Ectodermal cell (in vitro differentiated cells): Measurements from ENCODE around the gene KLF6.

ENCODE experiments used
- H3K27ac ChIP-seq: 2 replicates; pipeline ENCODE4 v1.7.0; 2013; ENCODE audit warnings: mild to moderate bottlenecking, low read depth, low read length; ENCODE audit not compliant: insufficient read depth, poor library complexity, severe bottlenecking
- H3K27me3 ChIP-seq: 2 replicates; pipeline ENCODE4 v1.7.0; 2013; ENCODE audit warnings: mild to moderate bottlenecking, low read length; ENCODE audit not compliant: insufficient read depth, control insufficient read depth, poor library complexity, severe bottlenecking
- H3K36me3 ChIP-seq: one replicate; pipeline ENCODE4 v1.7.0; 2013; ENCODE audit warnings: low read length; ENCODE audit not compliant: control insufficient read depth, insufficient read depth
- H3K4me1 ChIP-seq: one replicate; pipeline ENCODE4 v1.7.0; 2013; ENCODE audit warnings: low read length; ENCODE audit not compliant: control insufficient read depth, insufficient read depth
- H3K4me3 ChIP-seq: 2 replicates; pipeline ENCODE4 v1.7.0; 2013; ENCODE audit warnings: low read depth, low read length, control low read depth; ENCODE audit not compliant: insufficient read depth
- H3K9me3 ChIP-seq: 2 replicates; pipeline ENCODE4 v1.7.0; 2013; ENCODE audit warnings: mild to moderate bottlenecking, low read length, moderate library complexity; ENCODE audit not compliant: control insufficient read depth
- WGBS, 2 experiments: methylation state at CpG; one replicate each; pipeline ENCODE4 v1.1.7; 2013; ENCODE audit warnings: missing lambda C conversion rate in 2 of 2; 5-methylcytosine and 5-hydroxymethylcytosine counted together

The KLF6 gene

DNA sequence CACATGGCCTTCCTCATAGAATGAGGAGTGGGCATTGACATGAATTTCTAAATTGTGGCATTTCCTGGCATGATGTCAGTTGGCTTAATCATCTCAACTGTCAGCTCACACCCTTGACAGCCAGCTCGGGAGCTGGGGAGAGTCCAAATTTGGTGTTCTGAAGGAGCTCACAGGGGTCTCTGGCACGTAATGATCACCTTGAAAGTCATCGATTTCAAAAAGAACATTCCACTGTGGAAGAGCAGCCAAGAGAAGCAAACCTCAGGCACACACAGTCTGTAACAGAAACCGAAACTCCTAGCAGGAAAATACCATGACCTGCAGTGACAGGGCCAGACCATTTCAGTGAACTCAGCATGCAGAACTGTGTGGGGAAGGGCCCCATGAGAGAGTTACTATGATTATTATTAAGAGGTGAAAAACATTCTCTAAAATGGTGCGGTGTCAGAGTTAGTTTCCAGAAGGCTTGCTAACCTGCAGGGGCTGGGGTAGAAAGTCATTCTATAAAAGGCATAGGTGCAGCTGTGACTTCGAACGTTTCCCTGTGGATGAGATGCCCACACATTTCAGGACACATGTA lies 26.4 kb upstream of the KLF6 start:
- Histone ChIP-seq H3K4me3 (no peak overlapping the region), H3K27ac (no peak overlapping the region), H3K27me3 (no peaks in the 10 kb centered on the region), H3K36me3 (no peaks in the 10 kb centered on the region), H3K9me3 (no peaks in the 10 kb centered on the region), H3K4me1 (no peaks in the 10 kb centered on the region)
- WGBS, 2 experiments, result 85 to 91% methylated on average over 7 of the region's 7 CpGs

DNA sequence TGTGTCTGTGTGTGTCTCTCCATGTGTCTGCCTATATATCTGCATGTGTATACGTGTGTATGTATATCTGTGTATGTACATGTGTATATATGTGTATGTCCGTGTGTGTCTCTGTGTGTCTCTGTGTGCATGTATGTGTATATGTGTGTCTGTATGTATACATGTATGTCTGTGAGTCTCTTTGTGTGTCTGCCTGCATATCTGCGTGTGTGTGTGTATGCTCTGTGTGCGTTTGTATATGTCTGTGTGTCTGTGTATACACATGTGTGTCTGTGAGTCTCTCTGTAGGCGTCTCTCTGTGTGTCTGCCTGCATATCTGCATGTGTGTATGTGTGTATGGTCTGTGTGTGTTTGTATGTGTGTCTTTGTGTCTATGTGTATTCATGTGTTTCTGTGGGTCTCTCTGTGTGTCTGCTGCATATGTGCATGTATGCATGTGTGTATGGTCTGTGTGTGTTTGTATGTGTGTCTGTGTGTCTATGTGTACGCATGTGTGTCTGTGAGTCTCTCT lies 23.7 kb upstream of the KLF6 start:
- Histone ChIP-seq H3K9me3 (no peaks in the 10 kb centered on the region), H3K27ac (no peak overlapping the region), H3K4me3 (no peak overlapping the region), H3K36me3 (no peaks in the 10 kb centered on the region), H3K27me3 (no peaks in the 10 kb centered on the region), H3K4me1 (no peaks in the 10 kb centered on the region)
- 92% methylated on average over 6 of the region's 6 CpGs for WGBS, 2 experiments

DNA sequence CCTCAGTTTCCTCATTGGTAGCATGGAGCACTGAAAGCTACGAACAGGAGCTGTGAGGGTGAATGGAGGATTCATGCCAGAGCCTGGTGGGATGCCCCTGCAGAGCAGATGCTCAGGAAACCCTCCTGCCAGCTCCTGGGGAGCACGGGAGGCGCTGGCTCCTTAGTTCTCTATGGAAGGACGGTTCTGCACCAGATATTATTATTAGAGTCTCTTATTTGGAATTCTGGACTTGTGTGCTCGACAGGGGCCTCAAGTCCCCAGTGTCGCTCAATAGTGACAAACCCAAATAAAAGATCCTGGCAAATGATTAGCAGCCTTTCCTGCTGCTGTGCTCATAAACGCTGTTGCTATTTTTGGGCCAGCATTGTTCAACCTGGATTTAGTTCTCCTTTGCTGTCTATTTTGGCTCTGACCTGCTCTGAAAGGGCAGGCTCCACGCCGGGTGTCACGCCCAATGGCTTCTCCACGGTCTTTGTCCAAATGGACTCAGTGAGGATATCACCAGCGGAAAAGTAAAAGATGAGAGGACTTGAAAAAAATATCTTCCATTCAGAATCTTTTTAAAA lies 23.0 kb upstream of the KLF6 start:
- Histone ChIP-seq H3K27ac (no peak overlapping the region), H3K27me3 (no peaks in the 10 kb centered on the region)
- WGBS, 2 experiments, result 93% methylated on average over 11 to 12 of the region's 12 CpGs

DNA sequence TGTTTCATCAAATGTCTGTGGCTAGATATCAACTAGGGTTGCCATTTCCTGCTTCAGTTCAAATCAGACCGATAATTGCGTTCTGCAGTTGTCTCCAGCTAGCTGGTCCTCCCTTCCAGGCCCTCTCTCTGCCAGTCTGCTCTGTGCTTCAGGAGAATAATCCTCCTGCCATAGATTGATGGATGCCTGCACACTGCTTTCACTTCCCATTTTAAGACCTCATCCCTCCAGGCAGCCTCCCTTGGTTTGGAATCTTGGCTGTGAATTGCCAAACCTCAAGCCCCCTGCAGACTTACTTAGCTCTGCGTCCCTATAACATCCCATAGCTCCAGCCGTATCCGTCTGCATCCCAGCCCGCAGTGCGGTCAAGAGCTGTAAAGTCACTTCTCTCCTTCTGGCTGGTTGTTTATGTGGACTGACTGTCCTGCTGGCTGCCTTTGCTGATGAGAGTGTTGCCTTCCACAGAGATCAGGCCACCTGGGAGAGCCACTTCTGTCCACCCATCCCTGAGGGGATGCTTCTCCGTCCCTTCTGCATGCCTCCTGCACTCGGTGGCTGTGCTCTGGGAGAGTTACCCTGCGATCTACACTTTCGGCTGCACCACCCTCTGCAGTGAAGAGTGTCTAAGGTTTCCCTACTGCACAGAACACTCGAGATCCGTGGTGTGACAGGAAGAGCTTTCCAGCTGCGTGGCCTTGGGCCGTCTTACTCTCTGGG lies 22.4 kb upstream of the KLF6 start:
- H3K36me3 ChIP-seq, result no peaks in the 10 kb centered on the region
- no peak overlapping the region for H3K4me3 ChIP-seq
- no peak overlapping the region for H3K27ac ChIP-seq
- 91 to 94% methylated on average over 15 of the region's 15 CpGs for WGBS, 2 experiments
- H3K9me3 ChIP-seq, result no peaks in the 10 kb centered on the region
- no peaks in the 10 kb centered on the region for H3K27me3 ChIP-seq
- H3K4me1 ChIP-seq, result no peaks in the 10 kb centered on the region

More for the DNA sequence above, 23.0 kb upstream of the KLF6 start:
- no peaks in the 10 kb centered on the region for H3K36me3 ChIP-seq
- H3K4me1 ChIP-seq, result no peaks in the 10 kb centered on the region
- H3K4me3 ChIP-seq, result no peak overlapping the region
- no peaks in the 10 kb centered on the region for H3K9me3 ChIP-seq

DNA sequence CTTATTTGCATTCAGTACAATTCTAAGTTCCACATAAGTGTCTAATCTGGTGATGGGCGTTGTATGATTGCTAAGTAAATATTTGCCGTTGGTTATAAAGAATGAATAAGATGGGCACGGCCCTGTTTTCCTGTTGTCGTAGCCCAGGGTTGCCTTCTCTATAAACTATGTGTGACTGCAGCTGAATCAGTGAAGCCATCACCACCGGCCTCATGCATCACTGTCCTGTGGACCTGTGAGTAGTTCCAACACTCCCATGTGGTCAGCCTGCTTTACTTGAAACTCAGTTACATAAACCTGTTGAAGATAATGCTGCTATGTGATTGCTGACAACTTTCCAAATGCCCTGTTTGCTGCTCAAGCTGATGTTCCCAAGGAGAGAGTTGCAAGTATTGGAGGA lies 21.6 kb upstream of the KLF6 start:
- H3K36me3 ChIP-seq, result no peaks in the 10 kb centered on the region
- 92 to 96% methylated on average over 4 to 5 of the region's 5 CpGs for WGBS, 2 experiments
- H3K9me3 ChIP-seq, result no peaks in the 10 kb centered on the region
- no peaks in the 10 kb centered on the region for H3K4me1 ChIP-seq
- H3K4me3 ChIP-seq, result no peak overlapping the region
- no peaks in the 10 kb centered on the region for H3K27me3 ChIP-seq
- H3K27ac ChIP-seq, result no peak overlapping the region

DNA sequence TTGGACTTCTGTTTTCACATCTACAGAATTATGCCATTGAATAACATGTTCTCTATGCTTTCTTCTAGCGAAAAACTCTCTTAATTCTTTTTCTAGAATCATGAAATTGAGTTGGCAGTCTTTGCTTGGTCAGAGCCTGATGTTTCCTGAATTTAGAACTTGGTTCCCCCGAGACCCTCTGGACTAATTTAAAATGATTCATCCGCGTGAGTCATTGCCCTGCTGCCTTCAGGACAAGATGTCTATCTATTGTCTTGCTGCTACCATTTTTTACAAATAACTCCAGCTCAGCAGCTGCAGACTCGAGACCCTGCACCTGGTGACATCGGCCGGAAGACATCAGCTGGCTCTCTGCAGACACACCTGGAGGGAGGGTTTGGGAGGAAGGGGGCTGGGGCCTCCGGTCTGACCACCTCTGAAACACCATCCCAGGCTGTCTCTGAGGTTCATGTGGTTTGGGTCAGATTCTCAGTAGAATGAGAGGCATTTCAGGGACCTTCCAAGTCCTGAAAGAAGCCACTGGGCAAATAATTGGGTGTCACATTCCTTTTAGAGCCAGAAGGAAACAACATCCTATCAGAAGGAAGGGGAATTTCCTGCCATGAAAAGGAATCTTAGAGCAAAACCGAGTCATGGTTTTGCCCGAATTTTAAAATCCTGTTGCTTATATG lies 20.9 kb upstream of the KLF6 start:
- Histone ChIP-seq H3K9me3 (no peaks in the 10 kb centered on the region), H3K27me3 (no peaks in the 10 kb centered on the region), H3K4me3 (no peak overlapping the region), H3K27ac (no peak overlapping the region), H3K4me1 (no peaks in the 10 kb centered on the region), H3K36me3 (no peaks in the 10 kb centered on the region)
- 83 to 84% methylated on average over 10 of the region's 10 CpGs for WGBS, 2 experiments

DNA sequence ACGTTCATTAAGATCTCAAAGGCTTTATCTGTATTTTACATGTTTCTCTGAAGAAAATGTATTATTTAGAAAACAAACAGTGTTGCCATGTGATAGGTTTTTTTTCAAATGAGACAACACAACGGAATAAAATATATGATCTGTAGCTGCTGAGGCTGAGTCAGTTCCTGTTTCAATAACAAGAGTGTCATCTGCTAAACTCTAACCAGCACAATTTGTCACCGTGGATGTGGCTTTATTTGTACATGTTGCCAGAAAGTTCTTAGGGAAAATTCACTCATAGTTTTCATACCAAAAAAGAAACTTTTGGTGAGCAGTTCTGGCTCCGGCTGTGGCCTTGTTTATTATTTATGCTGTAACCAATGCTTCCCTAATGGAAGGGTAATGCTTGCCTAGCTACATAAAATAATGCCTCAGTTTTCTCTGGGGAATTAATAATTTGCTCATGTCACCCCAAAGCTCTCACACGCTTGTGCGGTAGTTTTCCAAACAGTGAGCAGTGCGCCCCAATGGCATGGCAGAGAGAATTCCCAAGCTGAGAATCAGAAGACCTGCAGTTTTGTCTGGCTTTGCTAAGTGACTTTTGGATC lies 20.3 kb upstream of the KLF6 start:
- Histone ChIP-seq H3K4me3 (no peak overlapping the region), H3K27ac (no peak overlapping the region), H3K27me3 (no peaks in the 10 kb centered on the region), H3K36me3 (no peaks in the 10 kb centered on the region), H3K4me1 (no peaks in the 10 kb centered on the region), H3K9me3 (no peaks in the 10 kb centered on the region)
- WGBS, 2 experiments, result 95 to 96% methylated on average over 7 of the region's 7 CpGs

DNA sequence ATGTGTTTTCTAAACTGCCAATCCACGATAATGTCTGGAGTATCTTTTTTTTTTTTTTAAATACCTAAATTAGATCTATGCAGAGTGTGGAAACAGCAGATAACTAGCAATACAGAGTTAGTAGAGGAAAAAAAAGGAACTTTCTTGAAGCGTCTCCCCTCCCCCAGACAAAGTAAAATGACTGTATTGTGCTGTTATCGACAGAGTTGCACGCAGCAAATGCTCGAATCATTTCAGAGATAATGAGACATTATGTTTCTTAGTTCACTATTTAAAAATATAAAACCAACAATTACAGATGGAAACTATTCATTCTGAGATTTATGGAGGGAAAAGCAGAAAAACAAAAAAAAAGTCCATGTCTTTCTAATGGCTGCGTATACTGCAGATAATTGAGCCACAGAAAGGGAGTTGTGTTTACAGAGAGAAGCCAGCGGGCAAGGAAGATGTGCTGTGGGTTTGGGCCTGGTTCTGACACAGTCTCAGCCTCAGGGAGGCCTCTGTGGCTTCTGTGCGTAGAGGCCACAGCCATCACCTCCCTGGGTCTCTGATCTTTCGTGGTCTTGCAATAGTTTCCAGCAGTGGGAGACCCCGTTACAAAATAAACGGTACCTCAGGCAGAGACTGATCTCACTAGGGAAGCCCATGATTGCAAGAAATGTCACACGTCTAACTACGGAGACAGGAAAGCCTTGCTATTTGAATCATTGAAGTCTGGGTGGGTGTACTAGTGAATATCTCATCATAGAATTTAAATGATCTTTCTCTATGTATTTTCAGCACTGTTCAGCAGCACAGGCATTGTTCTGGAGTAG lies 19.1 kb upstream of the KLF6 start:
- no peaks in the 10 kb centered on the region for H3K27me3 ChIP-seq
- H3K4me3 ChIP-seq, result no peak overlapping the region
- H3K4me1 ChIP-seq, result no peaks in the 10 kb centered on the region
- no peak overlapping the region for H3K27ac ChIP-seq
- 83 to 91% methylated on average over 8 to 12 of the region's 13 CpGs for WGBS, 2 experiments
- no peaks in the 10 kb centered on the region for H3K9me3 ChIP-seq
- no peaks in the 10 kb centered on the region for H3K36me3 ChIP-seq

DNA sequence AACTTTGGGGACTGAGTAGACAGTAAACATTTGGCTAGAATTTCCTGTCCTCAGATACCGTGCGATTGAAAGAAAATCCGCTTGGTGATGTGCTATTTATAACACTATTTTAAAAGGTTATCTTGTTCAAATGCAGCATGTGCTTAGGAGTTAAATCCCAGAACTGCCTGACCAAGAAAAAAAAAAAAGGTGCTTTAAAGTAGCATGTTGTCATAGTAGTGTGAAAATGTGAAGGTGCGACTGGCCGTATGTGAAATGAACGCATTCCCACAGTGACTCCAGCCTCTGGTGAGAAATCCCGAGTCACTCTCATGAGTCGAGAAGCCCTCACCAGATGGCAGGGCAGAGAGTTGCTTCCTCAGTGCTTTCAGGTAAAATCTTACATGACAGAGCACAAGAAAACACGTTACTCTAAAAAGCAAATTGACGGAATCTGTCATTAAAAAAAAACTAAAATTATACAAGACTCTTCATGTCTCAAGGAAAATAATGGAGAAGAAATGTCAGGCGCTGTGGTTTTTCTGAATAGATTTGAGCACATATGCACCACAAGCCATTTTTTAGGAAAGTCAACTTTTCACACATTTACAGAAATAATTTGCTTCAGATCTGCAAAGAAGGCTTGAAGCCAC lies 18.4 kb upstream of the KLF6 start:
- H3K27ac ChIP-seq, result no peak overlapping the region
- WGBS, 2 experiments, result 87 to 89% methylated on average over 10 to 11 of the region's 11 CpGs
- no peaks in the 10 kb centered on the region for H3K4me1 ChIP-seq

More for the DNA sequence above, 18.4 kb upstream of the KLF6 start:
- H3K9me3 ChIP-seq, result no peaks in the 10 kb centered on the region
- H3K4me3 ChIP-seq, result no peak overlapping the region
- H3K27me3 ChIP-seq, result no peaks in the 10 kb centered on the region
- H3K36me3 ChIP-seq, result no peaks in the 10 kb centered on the region
